Measurements from ENCODE around the gene PDZK1IP1. TPM values are rescaled to one million over a fixed set of nuclear protein-coding genes. Genes with fewer than 3 reads are reported as not detected.

Gene PDZK1IP1
- not detected in 2 replicates for total RNA-seq

GRCh38 chr1:47189844-47190508, at the start of gene PDZK1IP1:
TSS of gene PDZK1IP1 (minus strand) at chr1:47190036. CDS start at chr1:47189932, 104 bp downstream.

GRCh38 chr1:47232187-47232874, 42.5 kb upstream of the PDZK1IP1 start, which contains the start of gene TAL1:
TSS of gene TAL1 (minus strand) at chr1:47232225. CDS start at chr1:47225888, 6,337 bp downstream.

GRCh38 chr1:47137198-47137597, 52.6 kb downstream of the PDZK1IP1 start, which contains the start of gene CYP4A22:
TSS of gene CYP4A22 (plus strand) at chr1:47137441. CDS start at chr1:47137486, 45 bp downstream.

Other genes starting within 250 kb of the PDZK1IP1 start
- not detected in 2 replicates for gene CYP4A11, start 248.6 kb downstream of the PDZK1IP1 start, total RNA-seq
- not detected in 2 replicates for gene CYP4X1, start 166.4 kb downstream of the PDZK1IP1 start, total RNA-seq
- not detected in 2 replicates for gene CYP4Z1, start 122.8 kb downstream of the PDZK1IP1 start, total RNA-seq
- not detected in 2 replicates for gene CYP4A22, start 52.6 kb downstream of the PDZK1IP1 start, total RNA-seq
- not detected in 2 replicates for gene TAL1, start 42.2 kb upstream of the PDZK1IP1 start, total RNA-seq
- 5.5 and 6.3 TPM in 2 replicates for gene STIL, start 124.1 kb upstream of the PDZK1IP1 start, total RNA-seq
- 88.4 and 89.6 TPM in 2 replicates for gene CMPK1, start 143.8 kb upstream of the PDZK1IP1 start, total RNA-seq
- gene FOXE3, start 226.2 kb upstream of the PDZK1IP1 start, total RNA-seq = not detected in 2 replicates
- gene FOXD2, start 248.0 kb upstream of the PDZK1IP1 start, total RNA-seq = 0.16 and 0.24 TPM in 2 replicates